Activated CD4-positive, alpha-beta T cell treated with anti-CD3 and anti-CD28 coated beads, Interleukin-2, amount 10 ng/mL, durations not matched to agents 24 days and 14 days (primary cell): ENCODE results near the gene ABCD4. TPM values are rescaled to one million over a fixed set of nuclear protein-coding genes. Genes with fewer than 3 reads are reported as not detected.
"Not testable (repeated sequence)": the region's sequence is repeated elsewhere in the genome, so short reads cannot be mapped to it uniquely, and the experiment has no call there.

Source experiments
- DNase-seq: peaks from one replicate; pipeline ENCODE4 v3.0.0; 2022
- H3K27ac Mint-ChIP-seq: one replicate; pipeline ENCODE4 v1.8.0; 2022; ENCODE audit warnings: mild to moderate bottlenecking, mixed read lengths
- H3K27me3 Mint-ChIP-seq: one replicate; pipeline ENCODE4 v1.8.0; 2022; ENCODE audit warnings: mixed read lengths
- H3K36me3 Mint-ChIP-seq: one replicate; pipeline ENCODE4 v1.8.0; 2022; ENCODE audit warnings: low read depth, mild to moderate bottlenecking, mixed read lengths
- H3K4me1 Mint-ChIP-seq: one replicate; pipeline ENCODE4 v1.8.0; 2021; ENCODE audit warnings: mixed read lengths
- H3K4me3 Mint-ChIP-seq: one replicate; pipeline ENCODE4 v1.8.0; 2022; ENCODE audit warnings: mild to moderate bottlenecking, moderate library complexity, mixed read lengths
- H3K9me3 Mint-ChIP-seq: one replicate; pipeline ENCODE4 v1.8.0; 2021; ENCODE audit warnings: mixed read lengths
- intact Hi-C: fragments of 100-400 bp; cut with micrococcal nuclease; formaldehyde crosslinking; loops from one replicate; pipeline ENCODE4 v1.15.1; 2023
- total RNA-seq: library from RNA; stranded (reverse); gene quantifications from 2 replicates; pipeline ENCODE4 v1.2.3, GENCODE V29; 2022

ABCD4 gene
- total RNA-seq: 42.4 and 42.9 TPM in 2 replicates

DNA sequence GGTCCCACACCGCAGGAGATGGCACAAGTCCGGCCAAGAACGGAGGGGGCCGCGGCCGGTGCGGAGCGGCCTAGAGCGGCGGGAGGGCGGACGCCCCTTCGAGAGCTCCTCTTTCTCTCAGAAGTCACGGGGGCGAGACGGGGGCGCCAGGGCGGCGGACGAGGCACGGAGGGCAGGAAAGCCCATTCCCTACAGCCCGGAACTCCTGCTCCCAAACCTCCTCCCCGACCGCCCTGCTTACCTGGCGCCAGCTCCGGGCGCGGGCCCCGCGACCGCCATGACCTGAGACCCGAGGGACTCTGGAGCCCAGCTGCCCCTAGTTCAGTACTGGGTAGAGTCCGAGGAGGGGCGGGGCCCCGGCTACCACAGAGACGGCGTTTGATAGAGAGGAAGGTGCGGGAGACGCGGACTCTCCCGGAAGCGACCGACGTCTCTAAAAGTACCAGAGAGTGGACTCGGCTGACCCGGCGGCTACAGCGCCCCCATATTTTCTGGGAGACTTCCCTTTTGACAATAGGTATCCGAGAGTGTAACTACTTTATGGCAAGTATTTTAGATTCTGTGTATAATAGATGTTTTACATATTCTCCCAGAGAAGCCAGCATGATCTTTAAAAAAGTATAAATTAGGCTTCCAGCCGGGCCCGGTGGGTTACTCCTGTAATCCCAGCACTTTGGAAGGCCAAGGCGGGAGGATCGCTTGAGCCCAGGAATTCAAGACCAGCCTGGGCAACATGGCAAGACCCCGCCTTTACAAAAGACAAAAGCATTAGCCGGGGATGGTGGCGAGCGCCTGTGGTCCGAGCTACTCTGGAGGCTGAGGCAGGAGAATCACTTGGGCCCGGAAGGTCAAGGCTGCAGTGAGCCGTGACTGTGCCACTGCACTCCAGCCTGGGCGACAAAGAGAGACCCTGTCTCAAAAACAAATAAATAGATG lies at the start of gene ABCD4:
Gene ABCD4, minus strand, starts transcription at position 301 of the 936 bp plus-strand sequence. Its CDS starts 22 bp downstream, at position 279.
- Mint-ChIP-seq H3K27me3 (no peaks in the 10 kb centered on the region), H3K9me3 (no peaks in the 10 kb centered on the region), H3K4me3 (peak within 1 kb of the TSS; percentile 99), H3K27ac (peak within 1 kb of the TSS; percentile 95), H3K4me1 (peaks cover 21% of the 10 kb centered on the region), H3K36me3 (peaks cover 15% of the 10 kb centered on the region)
- intact Hi-C loops: loop anchor here (2.0 to 5.0 kb wide), 2 partner anchors 190 to 459 kb away; partner anchors contain the start of genes ISCA2, NPC2 and YLPM1
- DNase-seq: peak; percentile 96

DNA sequence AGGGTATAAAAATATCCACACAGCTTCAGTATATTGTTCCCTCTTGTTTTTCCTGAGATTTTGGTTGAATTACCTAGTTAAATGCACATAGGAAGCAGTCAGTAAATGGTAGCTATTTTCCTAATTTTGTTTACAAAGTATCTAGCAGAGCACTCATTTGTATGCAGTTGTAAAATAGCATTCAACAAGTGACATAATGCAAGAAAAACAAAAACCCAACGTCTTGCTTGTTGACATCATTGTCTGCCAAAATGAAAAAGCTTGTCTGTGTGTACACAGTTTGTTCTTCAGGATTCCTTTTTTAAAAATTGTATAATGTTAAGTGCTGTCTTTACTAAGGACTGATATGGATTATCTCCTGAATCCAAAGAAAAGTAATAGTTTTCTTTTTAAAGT lies 48.2 kb upstream of the ABCD4 start:
- intact Hi-C loops: no loop called here
- Mint-ChIP-seq H3K9me3 (no peaks in the 10 kb centered on the region), H3K4me1 (no peaks in the 10 kb centered on the region), H3K27me3 (peaks cover 11% of the 10 kb centered on the region), H3K27ac (no peak overlapping the region), H3K4me3 (no peak overlapping the region), H3K36me3 (no peaks in the 10 kb centered on the region)
- DNase-seq: no peak

DNA sequence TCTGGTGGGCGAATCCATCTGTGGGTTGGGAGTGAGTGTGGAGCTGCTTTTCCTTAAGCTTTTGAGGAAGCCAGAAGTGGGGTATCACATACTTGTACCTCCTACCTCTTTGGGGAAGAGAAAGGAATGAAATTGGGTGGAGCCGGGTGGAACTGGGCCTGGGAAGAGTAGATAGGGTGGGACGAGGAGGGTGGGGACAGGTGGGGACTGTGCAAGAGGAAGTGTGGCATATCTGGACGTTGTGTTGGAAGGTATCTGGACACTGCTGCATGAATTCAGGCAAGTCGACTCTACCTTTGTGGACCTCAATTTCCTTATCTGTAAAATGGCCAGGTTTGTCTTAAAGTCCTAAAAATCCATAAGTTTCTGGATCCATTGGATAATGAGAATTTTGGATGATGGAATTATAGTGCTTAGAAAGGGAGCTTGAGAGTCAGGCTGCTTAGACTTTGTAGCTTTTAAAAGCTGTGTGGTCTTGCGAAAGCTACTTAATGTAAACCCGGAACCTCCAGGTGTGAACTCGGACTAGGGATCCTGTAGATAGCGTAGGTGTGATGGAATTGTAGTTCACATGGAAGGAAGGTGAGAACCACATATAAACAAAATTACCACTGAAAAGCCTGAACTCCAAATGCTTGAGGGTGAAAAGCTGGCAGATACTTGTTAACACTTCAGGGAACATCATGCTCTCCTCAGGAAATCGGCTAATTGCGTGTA lies 47.6 kb upstream of the ABCD4 start:
- H3K4me1 Mint-ChIP-seq: no peaks in the 10 kb centered on the region
- intact Hi-C loops: no loop called here
- H3K9me3 Mint-ChIP-seq: no peaks in the 10 kb centered on the region
- peaks cover 11% of the 10 kb centered on the region for H3K27me3 Mint-ChIP-seq
- DNase-seq: no peak
- no peak overlapping the region for H3K4me3 Mint-ChIP-seq
- H3K27ac Mint-ChIP-seq: no peak overlapping the region
- no peaks in the 10 kb centered on the region for H3K36me3 Mint-ChIP-seq

DNA sequence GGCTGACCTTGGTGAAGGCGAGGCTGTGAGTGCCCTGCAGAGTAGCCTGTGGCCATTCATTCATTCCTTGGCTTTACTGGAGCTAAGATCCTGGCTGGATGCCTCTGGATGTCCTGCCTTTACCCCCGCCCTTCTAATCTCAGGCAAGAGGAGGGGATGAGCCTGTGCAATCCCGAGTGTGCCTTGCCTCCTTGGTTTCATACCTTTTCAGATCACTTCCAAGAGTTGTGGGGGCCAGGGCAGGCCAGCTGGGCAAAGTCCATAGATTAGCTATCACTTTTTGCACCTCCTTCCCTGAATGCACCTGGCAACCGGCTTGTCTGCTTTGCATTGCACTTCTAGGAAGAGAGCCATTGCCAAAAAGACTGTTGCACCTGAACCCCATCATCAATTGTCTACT lies 47.0 kb upstream of the ABCD4 start:
- no peak overlapping the region for H3K4me3 Mint-ChIP-seq
- no peak overlapping the region for H3K27ac Mint-ChIP-seq
- H3K27me3 Mint-ChIP-seq: peaks cover 11% of the 10 kb centered on the region
- intact Hi-C loops: no loop called here
- no peaks in the 10 kb centered on the region for H3K9me3 Mint-ChIP-seq
- H3K36me3 Mint-ChIP-seq: no peaks in the 10 kb centered on the region
- DNase-seq: no peak
- H3K4me1 Mint-ChIP-seq: no peaks in the 10 kb centered on the region

DNA sequence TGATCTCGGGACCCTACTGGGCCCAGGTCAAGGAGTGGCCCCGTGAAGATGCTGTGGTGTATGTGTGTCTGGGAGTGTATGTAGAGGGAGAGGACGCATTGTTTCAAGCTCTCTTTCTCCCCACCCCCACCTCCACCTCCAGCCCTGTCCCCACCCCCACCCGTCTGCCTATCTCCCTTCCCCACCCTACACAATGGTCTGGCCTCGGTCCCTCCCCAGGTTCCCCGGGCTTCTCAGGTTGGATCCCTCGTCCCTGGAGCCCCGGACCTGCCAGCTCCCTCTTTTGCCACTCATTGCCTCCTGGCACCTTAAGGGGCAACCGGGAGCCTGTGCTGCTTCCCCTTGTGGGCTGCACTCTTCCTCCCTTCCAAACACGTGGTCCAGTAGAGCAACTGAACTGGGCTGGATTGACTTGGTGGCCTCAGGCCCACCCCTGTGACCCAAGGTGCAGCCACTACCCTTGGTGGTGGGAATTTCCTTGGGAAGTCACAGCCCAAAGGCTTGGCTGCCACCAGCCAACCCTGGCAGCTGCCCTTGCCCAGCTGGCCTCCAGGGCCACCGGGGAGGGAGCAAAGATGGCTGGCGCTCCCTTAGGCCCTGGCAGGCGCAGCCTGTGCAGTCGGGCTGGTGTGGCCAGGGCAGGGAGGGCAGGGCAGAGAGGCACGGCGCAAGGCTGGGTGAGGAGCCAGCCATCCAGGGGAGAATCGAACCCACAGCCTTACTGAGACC lies 46.2 kb upstream of the ABCD4 start:
- DNase-seq: no peak
- H3K4me1 Mint-ChIP-seq: no peaks in the 10 kb centered on the region
- peaks cover 11% of the 10 kb centered on the region for H3K27me3 Mint-ChIP-seq
- H3K4me3 Mint-ChIP-seq: no peak overlapping the region
- no peaks in the 10 kb centered on the region for H3K9me3 Mint-ChIP-seq
- H3K27ac Mint-ChIP-seq: no peak overlapping the region
- intact Hi-C loops: no loop called here
- no peaks in the 10 kb centered on the region for H3K36me3 Mint-ChIP-seq

DNA sequence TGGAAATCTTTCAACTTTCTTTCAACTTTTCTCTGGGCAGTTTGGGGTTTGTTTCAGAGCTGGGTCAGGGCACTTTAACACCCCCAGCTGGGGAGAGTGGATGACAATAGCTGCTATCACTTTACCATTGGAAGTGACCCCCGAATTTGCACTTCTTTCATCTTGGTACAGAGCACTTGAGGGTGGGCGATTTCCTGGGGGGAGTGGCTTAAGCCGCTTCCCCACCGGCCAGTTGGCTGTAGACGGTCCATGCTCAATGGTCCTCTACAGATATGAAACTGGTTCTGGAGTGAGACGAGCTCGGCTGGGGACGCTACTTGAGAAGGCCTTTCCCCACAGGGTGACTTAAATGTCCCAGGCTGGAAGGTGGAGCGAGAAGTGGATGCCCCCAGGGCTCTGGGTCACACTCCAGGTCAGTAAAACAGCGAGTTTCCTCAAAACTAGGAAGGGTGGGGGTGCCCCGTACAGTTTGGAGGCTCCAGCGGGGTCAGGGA lies 45.6 kb upstream of the ABCD4 start, which contains the start of gene VRTN:
Gene VRTN, plus strand, starts transcription at position 231 of the 494 bp plus-strand sequence. CDS start 8,313 bp downstream, outside the sequence.
- DNase-seq: no peak
- H3K27ac Mint-ChIP-seq: no peak within 1 kb of the TSS
- no peaks in the 10 kb centered on the region for H3K36me3 Mint-ChIP-seq
- H3K9me3 Mint-ChIP-seq: no peaks in the 10 kb centered on the region
- intact Hi-C loops: no loop called here
- peaks cover 13% of the 10 kb centered on the region for H3K27me3 Mint-ChIP-seq
- no peak within 1 kb of the TSS for H3K4me3 Mint-ChIP-seq
- no peaks in the 10 kb centered on the region for H3K4me1 Mint-ChIP-seq

DNA sequence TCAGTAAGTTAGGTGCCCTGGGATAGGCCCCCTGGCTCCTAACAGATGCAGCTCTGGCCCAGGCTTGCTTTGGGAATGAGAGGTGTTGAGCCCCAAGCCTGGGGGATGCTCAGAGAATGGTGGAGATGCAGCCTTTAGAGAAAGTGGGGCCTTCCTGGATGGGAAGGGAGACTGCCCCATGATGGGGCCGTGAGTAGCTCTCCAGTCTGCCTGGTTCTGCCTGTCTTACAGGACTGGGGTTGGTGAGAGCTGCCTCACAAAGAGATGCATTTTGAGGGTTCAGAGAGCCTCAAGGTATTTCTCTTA lies 45.0 kb upstream of the ABCD4 start:
- Mint-ChIP-seq H3K36me3 (no peaks in the 10 kb centered on the region), H3K4me3 (no peak overlapping the region), H3K9me3 (no peaks in the 10 kb centered on the region), H3K27me3 (peaks cover 15% of the 10 kb centered on the region), H3K27ac (no peak overlapping the region), H3K4me1 (no peaks in the 10 kb centered on the region)
- no peak for DNase-seq
- intact Hi-C loops: no loop called here

DNA sequence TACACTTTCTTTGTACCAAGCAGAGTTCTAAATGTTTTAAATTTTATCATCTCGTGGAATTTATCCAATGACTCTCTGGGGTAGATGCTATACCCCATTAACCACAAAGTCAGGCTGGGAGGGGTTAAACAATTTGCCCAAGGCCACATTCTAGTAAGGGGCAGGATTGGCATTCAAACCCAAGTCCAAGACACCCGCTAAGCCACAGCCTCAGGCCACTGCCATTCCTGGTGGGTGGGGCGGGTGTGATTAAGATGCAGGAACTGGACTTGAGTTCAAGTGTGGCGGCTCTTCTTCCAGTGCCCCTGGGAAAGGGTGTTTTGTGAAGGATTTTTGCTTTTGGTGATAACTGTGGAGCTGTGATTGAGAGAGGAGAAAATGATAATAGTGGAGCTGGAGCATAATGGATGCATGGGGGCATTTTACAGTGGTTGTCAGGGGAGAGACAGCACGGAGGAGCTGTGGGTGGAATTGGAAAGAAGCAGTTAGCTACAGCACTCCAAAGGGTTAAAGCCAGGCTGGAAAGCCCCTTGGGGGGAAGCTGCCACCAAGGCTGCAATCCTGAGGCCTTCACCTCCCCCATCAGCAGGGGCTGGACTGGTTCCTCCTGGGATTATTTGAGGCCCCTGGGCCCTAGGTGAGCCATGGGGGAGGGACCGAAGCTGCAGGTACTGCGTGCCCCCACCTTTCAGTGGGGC lies 44.5 kb upstream of the ABCD4 start:
- H3K36me3 Mint-ChIP-seq: no peaks in the 10 kb centered on the region
- peaks cover 13% of the 10 kb centered on the region for H3K27me3 Mint-ChIP-seq
- H3K4me1 Mint-ChIP-seq: no peaks in the 10 kb centered on the region
- DNase-seq: no peak
- no peak overlapping the region for H3K4me3 Mint-ChIP-seq
- no peak overlapping the region for H3K27ac Mint-ChIP-seq
- intact Hi-C loops: no loop called here
- H3K9me3 Mint-ChIP-seq: no peaks in the 10 kb centered on the region

DNA sequence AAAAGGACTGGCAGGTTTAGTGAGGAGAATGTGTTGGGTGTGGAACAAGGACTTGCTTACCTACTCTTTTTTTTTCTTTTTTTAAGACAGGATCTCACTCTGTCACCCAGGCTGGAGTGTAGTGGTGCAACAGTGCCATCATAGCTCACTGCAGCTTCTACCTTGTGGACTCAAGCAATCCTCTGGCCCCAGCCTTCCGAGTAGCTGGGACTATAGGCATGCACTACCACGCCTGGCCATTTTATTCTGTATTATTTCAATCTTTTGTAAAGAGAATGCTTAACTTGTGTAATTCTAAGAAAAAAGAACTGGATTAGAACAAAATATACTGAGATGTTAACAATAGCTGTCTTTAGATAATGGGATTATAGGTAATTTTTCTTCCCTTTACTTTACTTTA lies 43.6 kb upstream of the ABCD4 start:
- H3K27me3 Mint-ChIP-seq: peaks cover 13% of the 10 kb centered on the region
- no peak overlapping the region for H3K4me3 Mint-ChIP-seq
- intact Hi-C loops: no loop called here

DNA sequence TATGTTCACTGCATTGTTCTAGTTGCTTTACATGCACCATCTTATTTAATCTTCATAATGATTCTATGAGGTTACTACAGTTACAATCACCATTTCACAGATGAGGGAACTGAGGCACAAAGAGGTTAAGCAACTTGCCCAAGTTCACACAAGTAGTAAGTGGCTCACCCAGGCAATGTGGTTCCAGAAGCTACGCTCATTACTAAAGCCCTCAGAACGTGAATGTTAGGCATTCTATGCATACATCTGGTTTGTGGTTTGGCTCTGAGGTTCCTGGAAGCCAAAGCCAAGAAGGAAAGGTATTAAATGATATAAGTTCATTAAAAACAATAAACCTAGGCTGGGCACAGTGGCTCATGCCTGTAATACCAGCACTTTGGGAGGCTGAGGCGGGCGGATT lies 31.2 kb upstream of the ABCD4 start:
- H3K4me3 Mint-ChIP-seq: no peak overlapping the region
- intact Hi-C loops: no loop called here
- H3K27me3 Mint-ChIP-seq: no peaks in the 10 kb centered on the region

More for the DNA sequence above, 43.6 kb upstream of the ABCD4 start:
- no peaks in the 10 kb centered on the region for H3K4me1 Mint-ChIP-seq
- no peak overlapping the region for H3K27ac Mint-ChIP-seq
- no peaks in the 10 kb centered on the region for H3K36me3 Mint-ChIP-seq
- no peak for DNase-seq
- no peaks in the 10 kb centered on the region for H3K9me3 Mint-ChIP-seq

DNA sequence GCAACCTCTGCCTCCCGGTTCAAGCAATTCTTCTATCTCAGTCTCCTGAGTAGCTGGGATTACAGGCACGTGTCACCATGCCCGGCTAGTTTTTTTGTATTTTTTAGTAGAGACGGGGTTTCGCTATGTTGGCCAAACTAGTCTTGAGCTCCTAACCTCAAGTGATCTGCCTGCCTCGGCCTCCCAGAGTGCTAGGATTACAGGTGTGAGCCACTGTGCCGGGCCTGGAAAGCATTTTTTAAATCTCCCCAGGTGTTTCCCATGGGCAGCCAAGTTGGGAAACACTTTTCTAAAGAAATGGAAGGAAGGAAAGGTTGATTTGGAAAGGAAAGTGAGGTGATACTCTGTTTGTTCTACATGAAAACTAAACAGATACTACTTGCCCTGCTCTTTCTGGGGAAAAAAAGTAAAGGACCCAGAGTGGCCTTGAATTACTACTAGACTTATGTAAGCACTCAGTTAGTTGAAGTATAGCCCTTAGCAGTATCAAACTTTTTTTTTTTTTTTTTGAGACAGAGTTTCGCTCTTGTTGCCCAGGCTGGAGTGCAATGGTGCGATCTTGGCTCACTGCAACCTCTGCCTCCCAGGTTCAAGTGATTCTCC lies 27.3 kb upstream of the ABCD4 start:
- H3K27ac Mint-ChIP-seq, H3K4me3 Mint-ChIP-seq, intact Hi-C loops, H3K9me3 Mint-ChIP-seq, DNase-seq, H3K36me3 Mint-ChIP-seq, H3K4me1 Mint-ChIP-seq, H3K27me3 Mint-ChIP-seq: not testable (repeated sequence)

More for the DNA sequence above, 31.2 kb upstream of the ABCD4 start:
- H3K9me3 Mint-ChIP-seq: no peaks in the 10 kb centered on the region
- H3K36me3 Mint-ChIP-seq: no peaks in the 10 kb centered on the region
- no peaks in the 10 kb centered on the region for H3K4me1 Mint-ChIP-seq
- no peak overlapping the region for H3K27ac Mint-ChIP-seq
- no peak for DNase-seq

DNA sequence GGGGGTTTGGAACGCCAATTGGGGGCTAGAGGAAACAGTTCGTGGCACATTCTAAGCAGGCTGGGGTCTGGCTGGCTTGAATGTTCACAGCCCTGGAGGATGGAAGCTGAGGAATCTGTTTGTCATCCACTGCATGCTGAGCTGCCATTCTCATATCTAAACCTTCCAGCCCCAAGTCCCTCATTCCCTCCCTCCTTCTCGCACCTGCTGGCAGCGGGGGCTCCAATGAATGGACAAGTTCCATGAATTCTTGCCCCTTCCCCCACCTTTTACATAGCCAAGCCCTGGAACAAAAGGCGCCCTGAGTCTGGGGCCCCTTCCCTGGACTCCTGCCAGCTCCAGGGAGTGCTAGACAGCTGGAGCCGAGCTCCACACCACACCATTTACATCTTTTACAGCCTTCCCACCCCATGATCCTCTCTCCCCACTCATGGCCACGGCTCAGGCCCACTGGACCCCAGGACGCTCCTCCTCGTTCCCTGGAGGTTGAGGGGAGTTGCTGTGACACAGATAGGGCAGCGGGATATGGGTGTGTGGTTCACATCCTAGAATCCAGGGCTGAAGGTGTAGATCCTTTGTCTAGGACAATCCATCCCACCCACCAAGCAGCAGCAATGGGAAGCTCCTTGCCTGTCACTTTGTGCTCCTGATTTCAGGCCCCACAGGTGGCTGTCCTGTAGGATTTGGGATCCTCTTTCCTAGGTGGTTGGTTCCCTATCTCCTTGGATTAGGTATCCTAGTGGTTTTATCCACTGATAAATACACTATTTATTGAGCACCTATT lies 23.8 kb upstream of the ABCD4 start:
- no peak for DNase-seq
- Mint-ChIP-seq H3K4me1 (no peaks in the 10 kb centered on the region), H3K36me3 (no peaks in the 10 kb centered on the region), H3K27ac (no peak overlapping the region), H3K4me3 (no peak overlapping the region), H3K9me3 (no peaks in the 10 kb centered on the region), H3K27me3 (peaks cover 15% of the 10 kb centered on the region)
- intact Hi-C loops: no loop called here
